Heart left ventricle (tissue), 16 donors: Measurements from ENCODE around the gene IGFBP1. TPM values are rescaled to one million over a fixed set of nuclear protein-coding genes. Genes with fewer than 3 reads are reported as not detected.
"Not testable (repeated sequence)": the region's sequence is repeated elsewhere in the genome, so short reads cannot be mapped to it uniquely, and the experiment has no call there.

Experiments used
- ATAC-seq, 4 donors: fragments of 200-7000 bp; cut with Tn5 transposase; one replicate each; pipeline ENCODE4 v1.9.1; 2020 to 2022; ENCODE audit warnings: moderate library complexity in 4 of 4, mild to moderate bottlenecking in 3 of 4, moderate number of reproducible peaks in 1 of 4
- DNase-seq, 5 donors: peaks; one replicate each; pipeline ENCODE4 v3.0.0-alpha.2; 2020
- H3K27ac ChIP-seq, 12 donors: fragments of 200-600 bp; sonication (generic) in 4 of 12; one replicate each; pipeline versions ENCODE4 v1.5.0 to v1.8.0; 2016 to 2022; ENCODE audit warnings: mild to moderate bottlenecking in 2 of 12
- H3K27me3 ChIP-seq, 9 donors: fragments of 200-600 bp; sonication (generic) in 2 of 9; one replicate each; pipeline versions ENCODE4 v1.5.1 to v1.8.0; 2016 to 2022; ENCODE audit warnings: mild to moderate bottlenecking in 3 of 9
- H3K36me3 ChIP-seq, 9 donors: fragments of 200-600 bp; sonication (generic) in 2 of 9; one replicate each; pipeline versions ENCODE4 v1.5.0 to v1.8.0; 2018 to 2022; ENCODE audit warnings: mild to moderate bottlenecking in 2 of 9
- H3K4me1 ChIP-seq, 12 donors: fragments of 200-600 bp; sonication (generic) in 4 of 12; one replicate each; pipeline versions ENCODE4 v1.5.0 to v1.8.0; 2016 to 2022; ENCODE audit warnings: mild to moderate bottlenecking in 3 of 12
- H3K4me3 ChIP-seq, 12 donors: fragments of 200-600 bp; sonication (generic) in 4 of 12; one replicate each; pipeline versions ENCODE4 v1.5.0 to v1.8.0; 2017 to 2022; ENCODE audit warnings: mild to moderate bottlenecking in 9 of 12, moderate library complexity in 4 of 12
- H3K9me3 ChIP-seq, 12 donors: fragments of 200-600 bp; sonication (generic) in 4 of 12; one replicate each; pipeline versions ENCODE4 v1.5.0 to v1.8.0; 2016 to 2022; ENCODE audit warnings: mild to moderate bottlenecking in 1 of 12
- CTCF ChIP-seq, 12 donors: fragments of 200-600 bp; sonication (generic) in 4 of 12; IDR thresholded peaks; one replicate each; pipeline versions ENCODE4 v1.5.0 to v1.8.0; 2018 to 2022; ENCODE audit warnings: antibody characterized with exemption in 12 of 12, mild to moderate bottlenecking in 5 of 12
- POLR2A ChIP-seq, 2 donors: fragments of 450-650 bp; IDR thresholded peaks; one replicate each; pipeline ENCODE4 v1.6.1; 2017; ENCODE audit warnings: antibody characterized with exemption in 2 of 2, mild to moderate bottlenecking in 2 of 2, moderate library complexity in 2 of 2
- WGBS, 4 donors: extraction: QIAGEN DNeasy Blood & Tissue Kit in 2 of 4; methylation state at CpG; one replicate each; pipeline versions ENCODE4 v1.1.5 to v1.1.7; 2013 to 2018; 5-methylcytosine and 5-hydroxymethylcytosine counted together
- intact Hi-C, 10 donors: fragments of 100-400 bp; cut with DNase I; formaldehyde crosslinking; loops; one replicate each; pipeline versions ENCODE4 v1.11.1 to v1.14.2; 2022
- long read RNA-seq, 3 donors: library from polyadenylated mRNA; unstranded; transcript quantifications; one replicate each; pipeline ENCODE4 v2.0.0, GENCODE V29; 2020 to 2021
- polyA plus RNA-seq, 2 donors: library from polyadenylated mRNA; stranded (reverse); fragments of 200-250 nt; gene quantifications; one replicate each; pipeline ENCODE4 v1.2.3, GENCODE V29; 2013
- total RNA-seq, 9 donors: library from RNA; depleted of rRNA in 2 of 9; stranded (reverse); fragments of >200 nt in 2 of 9; fragmentation: NEBNext Ultra II Directional in 3 of 9; extraction: Animal tissue kit (Norgen Biotek cat#: 25700) in 3 of 9; gene quantifications; one replicate each; pipeline versions ENCODE4 v1.1.0 to v1.2.4, GENCODE V29; 2016 to 2023
- donor health status: ischemic (EF 13 %, LVEDD 7.1; RV severe dilation, severe dysfunction).
- donor health status: healthy with polysubstance abuse.
- donor health status: DM: no; HTN: yes; CAD: no.
- donor health status: DM: no; HTN: no; CAD: no.
- donor health status: ischemic (EF 25% LVEDD 6.9; RV normal size, moderate dysfunction).
- donor health status: ischemic (EF 25% LVEDD 5.7; RV mildly dilated, moderate dysfunction).
- donor health status: healthy.
- donor health status: DM: yes; HTN: yes; CAD: no.
- donor health status: ischemic (EF 35%, LVEDD 5.7; RV mildly dilated, moderate dysfunction).
- donor health status: nonischemic (EF 11% LVEDD 7.7; RV severe dilation, severe dysfunction).
- donor health status: DM: yes; HTN: yes; CAD: no.
- donor health status: PGD.
- donor health status: ischemic (EF 29% LVEDD 5.4; RV normal size, mild dysfunction).
- donor health status: nonischemic (EF 23%, LVEDD 6.1; RV moderate dilation, normal function).

Gene IGFBP1
- total RNA-seq (1 to 10 TPM in 1 of 9 donors, not detected in 8; 1.8 TPM), polyA plus RNA-seq (not detected)
- long read RNA-seq, donor 1 = 0 reads
- long read RNA-seq, donor 2 = 0 reads
- long read RNA-seq, donor 3 = 0 reads

DNA sequence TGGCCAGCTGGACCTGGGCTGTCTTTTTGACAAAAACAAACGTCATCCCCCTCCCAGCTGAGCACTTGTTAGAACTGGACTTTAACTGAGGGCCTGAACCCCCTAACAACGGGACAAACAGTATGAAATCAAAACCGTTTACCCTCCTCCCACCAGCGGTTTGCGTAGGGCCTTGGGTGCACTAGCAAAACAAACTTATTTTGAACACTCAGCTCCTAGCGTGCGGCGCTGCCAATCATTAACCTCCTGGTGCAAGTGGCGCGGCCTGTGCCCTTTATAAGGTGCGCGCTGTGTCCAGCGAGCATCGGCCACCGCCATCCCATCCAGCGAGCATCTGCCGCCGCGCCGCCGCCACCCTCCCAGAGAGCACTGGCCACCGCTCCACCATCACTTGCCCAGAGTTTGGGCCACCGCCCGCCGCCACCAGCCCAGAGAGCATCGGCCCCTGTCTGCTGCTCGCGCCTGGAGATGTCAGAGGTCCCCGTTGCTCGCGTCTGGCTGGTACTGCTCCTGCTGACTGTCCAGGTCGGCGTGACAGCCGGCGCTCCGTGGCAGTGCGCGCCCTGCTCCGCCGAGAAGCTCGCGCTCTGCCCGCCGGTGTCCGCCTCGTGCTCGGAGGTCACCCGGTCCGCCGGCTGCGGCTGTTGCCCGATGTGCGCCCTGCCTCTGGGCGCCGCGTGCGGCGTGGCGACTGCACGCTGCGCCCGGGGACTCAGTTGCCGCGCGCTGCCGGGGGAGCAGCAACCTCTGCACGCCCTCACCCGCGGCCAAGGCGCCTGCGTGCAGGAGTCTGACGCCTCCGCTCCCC is at the start of gene IGFBP1:
TSS of gene IGFBP1 (plus strand) at position 304 of the 808 bp plus-strand sequence. CDS start at position 469, 165 bp downstream.
- Histone ChIP-seq H3K27ac (no peak within 1 kb of the TSS), H3K9me3 (no peaks in the 10 kb centered on the region), H3K27me3 (peaks cover 8 to 61% (median 28%) of the 10 kb centered on the region in 9 donors), H3K4me1 (peaks cover 0 to 11% (median 5%) of the 10 kb centered on the region in 12 donors), H3K36me3 (no peaks in the 10 kb centered on the region), H3K4me3 (peak within 1 kb of the TSS in 11 of 12 donors; percentile 6 to 45 (median 32))
- intact Hi-C loops = no loop called here
- TF ChIP-seq POLR2A (IDR thresholded peaks at IDR 0.05) (no peak), CTCF (IDR thresholded peaks at IDR 0.05) (no peak)
- DNase-seq (peak in 1 of 5 donors; percentile 68), ATAC-seq (peak in 3 of 4 donors; percentile 43 to 55 (median 54))
- 4 to 13% (median 6%) methylated on average over 24 to 73 of the region's 73 CpGs for WGBS, 4 donors

- H3K4me1 ChIP-seq, H3K27ac ChIP-seq, H3K9me3 ChIP-seq, H3K4me3 ChIP-seq, DNase-seq, H3K27me3 ChIP-seq, intact Hi-C loops, H3K36me3 ChIP-seq, ATAC-seq: not testable (repeated sequence)
- WGBS, 4 donors = 44 to 93% (median 75%) methylated on average over 2 of the region's 2 CpGs
Observed at GRCh38 chr7:45838852-45839251, 49.4 kb upstream of the IGFBP1 start.

- H3K4me1 ChIP-seq, DNase-seq, ATAC-seq, H3K27ac ChIP-seq, H3K36me3 ChIP-seq, intact Hi-C loops, H3K9me3 ChIP-seq, H3K27me3 ChIP-seq, H3K4me3 ChIP-seq: not testable (repeated sequence)
- WGBS, 4 donors = 68 to 75% (median 70%) methylated on average over 4 of the region's 4 CpGs
Observed at GRCh38 chr7:45841926-45842717, 46.2 kb upstream of the IGFBP1 start.

- H3K27me3 ChIP-seq, H3K4me3 ChIP-seq, H3K27ac ChIP-seq, H3K9me3 ChIP-seq, ATAC-seq, DNase-seq, H3K36me3 ChIP-seq, intact Hi-C loops, H3K4me1 ChIP-seq: not testable (repeated sequence)
- WGBS, 4 donors = 75 to 88% (median 82%) methylated on average over 5 of the region's 5 CpGs
Observed at GRCh38 chr7:45846536-45846935, 41.8 kb upstream of the IGFBP1 start.

DNA sequence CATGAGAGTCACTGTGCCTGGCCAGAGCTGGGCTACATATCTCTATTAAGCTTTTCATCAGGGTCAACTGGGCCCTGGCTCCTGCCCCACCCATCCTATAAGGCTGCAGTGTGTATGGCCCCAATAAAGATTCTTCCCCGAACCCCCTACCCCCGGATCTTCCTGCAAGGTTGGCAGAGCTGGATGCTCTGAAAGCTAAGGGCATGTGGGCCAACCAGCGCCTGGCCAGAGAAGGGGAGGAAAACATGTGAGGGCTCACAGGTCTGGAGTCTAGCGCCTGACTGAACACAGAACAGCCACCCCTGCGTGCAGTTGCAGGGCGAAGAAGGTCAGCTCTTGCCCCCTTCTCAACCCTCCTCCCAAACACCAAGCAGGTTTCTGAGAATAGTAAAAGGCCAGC is 39.6 kb upstream of the IGFBP1 start:
- intact Hi-C loops, H3K27ac ChIP-seq, H3K27me3 ChIP-seq, H3K36me3 ChIP-seq, DNase-seq, H3K9me3 ChIP-seq, H3K4me3 ChIP-seq, H3K4me1 ChIP-seq: not testable (repeated sequence)
- peak in 1 of 4 donors; percentile 11 for ATAC-seq
- WGBS, 4 donors = 84 to 90% (median 89%) methylated on average over 6 of the region's 6 CpGs

DNA sequence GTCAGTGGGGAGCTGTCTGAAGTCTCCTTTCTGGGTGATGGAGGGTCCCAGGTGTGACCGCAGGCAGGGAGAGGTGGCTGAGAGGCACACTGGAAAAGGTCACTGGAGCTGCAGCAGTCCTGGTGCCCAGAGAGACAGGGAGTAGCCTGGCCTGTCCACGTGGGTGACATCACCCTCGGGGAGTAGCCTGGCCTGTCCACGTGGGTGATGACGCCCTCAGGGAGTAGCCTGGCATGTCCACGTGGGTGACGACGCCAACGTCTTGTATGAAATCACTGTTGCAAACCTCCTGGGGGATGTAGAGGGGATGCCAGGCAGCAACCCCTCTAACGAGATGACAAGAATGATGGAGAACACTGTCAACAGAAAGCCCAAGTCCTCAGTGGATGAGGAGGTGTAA is 35.3 kb upstream of the IGFBP1 start:
- not testable (repeated sequence) for H3K9me3 ChIP-seq, H3K36me3 ChIP-seq, DNase-seq, H3K27me3 ChIP-seq, H3K27ac ChIP-seq, H3K4me1 ChIP-seq, H3K4me3 ChIP-seq
- 65 to 79% (median 71%) methylated on average over 8 to 10 of the region's 10 CpGs for WGBS, 4 donors
- peak in 1 of 4 donors; percentile 53 for ATAC-seq
- intact Hi-C loops = loop anchor here in 7 of 10 donors (2.0 to 10.0 kb wide), 6 partner anchors 188 to 701 kb away; partner anchors contain the start of gene RAMP3 (in 1 of the 7)

- WGBS, 4 donors = 76 to 83% (median 80%) methylated on average over 8 of the region's 8 CpGs
- not testable (repeated sequence) for H3K4me3 ChIP-seq, ATAC-seq, H3K9me3 ChIP-seq, DNase-seq, H3K4me1 ChIP-seq, H3K36me3 ChIP-seq, H3K27me3 ChIP-seq, H3K27ac ChIP-seq
- intact Hi-C loops = loop anchor here in 7 of 10 donors (2.0 to 10.0 kb wide), 6 partner anchors 189 to 701 kb away; partner anchors contain the start of gene RAMP3 (in 1 of the 7)
Observed at GRCh38 chr7:45853491-45853890, 34.8 kb upstream of the IGFBP1 start.

DNA sequence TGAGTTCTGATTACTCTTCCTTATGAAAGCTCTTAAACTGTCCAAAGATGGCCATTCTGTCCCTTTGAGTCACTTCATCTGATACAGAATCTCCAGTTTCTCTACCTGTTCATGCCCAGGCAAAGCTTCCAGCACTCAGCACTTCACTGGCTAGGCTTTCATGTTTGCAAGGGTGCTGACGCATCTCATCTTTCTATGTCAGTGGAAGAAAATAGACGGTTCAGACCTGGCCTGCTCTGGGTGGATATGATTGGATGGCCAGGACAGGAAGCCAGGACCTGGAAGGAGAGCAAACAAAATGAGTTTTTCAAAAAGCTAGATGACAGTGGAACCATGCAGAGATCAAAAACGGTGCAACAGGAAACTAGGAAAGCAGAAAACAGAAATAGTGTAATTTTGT is 32.6 kb upstream of the IGFBP1 start:
- ATAC-seq, H3K27ac ChIP-seq, DNase-seq, H3K36me3 ChIP-seq, H3K9me3 ChIP-seq, H3K27me3 ChIP-seq, H3K4me1 ChIP-seq, H3K4me3 ChIP-seq: not testable (repeated sequence)
- whole genome bisulfite sequencing, 4 donors = 23 to 40% (median 31%) methylated on average over 3 of the region's 3 CpGs
- intact Hi-C loops = loop anchor here in 6 of 10 donors (2.0 to 10.0 kb wide), 5 partner anchors 191 to 701 kb away; partner anchors contain the start of gene RAMP3 (in 2 of the 6)

DNA sequence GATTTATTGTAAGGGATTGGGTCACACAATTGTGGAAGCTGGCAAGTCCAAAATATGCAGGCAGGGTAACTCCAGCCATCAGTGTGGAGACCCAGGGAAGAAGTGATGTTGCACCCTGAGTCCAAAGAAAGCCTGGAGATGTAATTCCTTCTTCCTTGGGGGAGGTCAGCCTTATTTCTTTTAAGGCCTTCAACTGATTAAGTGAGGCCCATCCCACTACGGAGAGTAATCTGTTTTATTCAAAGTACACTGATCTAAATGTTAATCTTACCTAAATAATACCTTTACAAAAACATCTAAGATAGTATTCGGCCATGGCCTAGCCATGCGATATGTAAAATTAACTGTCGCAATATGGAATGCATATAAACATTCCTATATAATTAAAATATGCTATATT is 31.4 kb upstream of the IGFBP1 start:
- intact Hi-C loops = loop anchor here in 3 of 10 donors (5.0 to 10.0 kb wide), 3 partner anchors 192 to 702 kb away; partner anchors contain the start of gene RAMP3 (in 2 of the 3)
- H3K27ac ChIP-seq, DNase-seq, H3K4me1 ChIP-seq, H3K36me3 ChIP-seq, H3K27me3 ChIP-seq, H3K9me3 ChIP-seq, H3K4me3 ChIP-seq, ATAC-seq: not testable (repeated sequence)
- 93 to 95% (median 94%) methylated on average over 4 of the region's 4 CpGs for WGBS, 4 donors
